Astrocyte (in vitro differentiated cells and primary cell): ENCODE data around the gene OCIAD1. TPM values are rescaled to one million over a fixed set of nuclear protein-coding genes. Genes with fewer than 3 reads are reported as not detected.
"Not testable (repeated sequence)": the region's sequence is repeated elsewhere in the genome, so short reads cannot be mapped to it uniquely, and the experiment has no call there.

Source experiments
- DNase-seq: peaks from one replicate; pipeline ENCODE4 v3.0.0-alpha.2; 2010; ENCODE audit warnings: low read depth
- FAIRE-seq: peaks from 2 replicates; lab custom pipeline; 2011; peaks lifted over from hg19 to GRCh38; lab: Jason Lieb, UNC
- H2AFZ ChIP-seq: 2 replicates; pipeline ENCODE4 v1.6.0; 2012; ENCODE audit warnings: low read depth, low read length, inconsistent platforms
- H3K27ac ChIP-seq: 2 replicates; pipeline ENCODE4 v1.5.1; 2011; ENCODE audit warnings: low read depth, low read length, inconsistent platforms
- H3K27me3 ChIP-seq: 2 replicates; pipeline ENCODE4 v1.6.0; 2011; ENCODE audit warnings: low read length, inconsistent platforms; ENCODE audit not compliant: insufficient read depth
- H3K36me3 ChIP-seq: 2 replicates; pipeline ENCODE4 v1.5.1; 2011; ENCODE audit warnings: low read length, inconsistent platforms; ENCODE audit not compliant: insufficient read depth
- H3K4me1 ChIP-seq: 2 replicates; pipeline ENCODE4 v1.5.1; 2011; ENCODE audit warnings: low read length, inconsistent platforms; ENCODE audit not compliant: insufficient read depth
- H3K4me2 ChIP-seq: 2 replicates; pipeline ENCODE4 v1.6.0; 2012; ENCODE audit warnings: low read length, inconsistent platforms
- H3K4me3 ChIP-seq: 2 replicates; pipeline ENCODE4 v1.5.1; 2011; ENCODE audit warnings: low read depth, mild to moderate bottlenecking, low read length, inconsistent platforms; ENCODE audit not compliant: insufficient read depth
- H3K79me2 ChIP-seq: 2 replicates; pipeline ENCODE4 v1.6.0; 2012; ENCODE audit warnings: mild to moderate bottlenecking, low read length, inconsistent platforms; ENCODE audit not compliant: insufficient read depth
- H3K9ac ChIP-seq: 2 replicates; pipeline ENCODE4 v1.6.0; 2012; ENCODE audit warnings: mild to moderate bottlenecking, low read length, inconsistent platforms
- H3K9me3 ChIP-seq: 2 replicates; pipeline ENCODE4 v1.5.1; 2012; ENCODE audit warnings: low read depth, mild to moderate bottlenecking, low read length, inconsistent platforms; ENCODE audit not compliant: insufficient read depth
- H4K20me1 ChIP-seq: 2 replicates; pipeline ENCODE4 v1.6.0; 2012; ENCODE audit warnings: low read length, inconsistent platforms; ENCODE audit not compliant: insufficient read depth
- H3K27ac Mint-ChIP-seq: one replicate; pipeline ENCODE4 v1.8.0; 2021; ENCODE audit warnings: mild to moderate bottlenecking, mixed read lengths; ENCODE audit not compliant: unreplicated experiment
- H3K27me3 Mint-ChIP-seq: one replicate; pipeline ENCODE4 v1.8.0; 2021; ENCODE audit warnings: low read depth, mixed read lengths; ENCODE audit not compliant: unreplicated experiment
- H3K36me3 Mint-ChIP-seq: one replicate; pipeline ENCODE4 v1.8.0; 2021; ENCODE audit warnings: low read depth, mixed read lengths; ENCODE audit not compliant: unreplicated experiment
- H3K4me1 Mint-ChIP-seq: one replicate; pipeline ENCODE4 v1.8.0; 2021; ENCODE audit warnings: low read depth, mixed read lengths; ENCODE audit not compliant: unreplicated experiment
- H3K4me3 Mint-ChIP-seq: one replicate; pipeline ENCODE4 v1.8.0; 2021; ENCODE audit warnings: mild to moderate bottlenecking, moderate library complexity, mixed read lengths; ENCODE audit not compliant: unreplicated experiment
- H3K9me3 Mint-ChIP-seq: one replicate; pipeline ENCODE4 v1.8.0; 2021; ENCODE audit warnings: mild to moderate bottlenecking, mixed read lengths; ENCODE audit not compliant: unreplicated experiment
- CTCF ChIP-seq: IDR thresholded peaks from 2 replicates; pipeline ENCODE4 v1.5.1; 2011; ENCODE audit warnings: low read depth, mild to moderate bottlenecking, inconsistent platforms, low read length, moderate library complexity; ENCODE audit not compliant: insufficient read depth
- EZH2 ChIP-seq: IDR thresholded peaks from 2 replicates; pipeline ENCODE4 v1.6.1; 2012; ENCODE audit warnings: mild to moderate bottlenecking, low read length, inconsistent platforms; ENCODE audit not compliant: insufficient read depth
- total RNA-seq: library from RNA; stranded (reverse); gene quantifications from 2 replicates; pipeline ENCODE4 v1.2.1, GENCODE V29; 2021

Gene OCIAD1
- total RNA-seq, 1 donor from 2014 or later: 144 TPM

GRCh38 chr4:48862661-48863060 is 31.8 kb downstream of the OCIAD1 start:
- H3K36me3 Mint-ChIP-seq: peaks cover 4% of the 10 kb centered on the region
- no peak overlapping the region for H3K9ac ChIP-seq
- H3K36me3 ChIP-seq: peaks cover 6% of the 10 kb centered on the region
- H3K9me3 ChIP-seq: no peaks in the 10 kb centered on the region
- TF ChIP-seq CTCF (no peak), EZH2 (no peak)
- no peak overlapping the region for H3K27ac Mint-ChIP-seq
- H2AFZ ChIP-seq: no peak overlapping the region
- DNase-seq (no peak), FAIRE-seq (no peak)
- no peaks in the 10 kb centered on the region for H3K4me1 Mint-ChIP-seq
- no peaks in the 10 kb centered on the region for H3K27me3 ChIP-seq
- peaks cover 6% of the 10 kb centered on the region for H3K9me3 Mint-ChIP-seq
- no peak overlapping the region for H3K4me3 Mint-ChIP-seq
- H3K4me2 ChIP-seq: no peak overlapping the region
- H3K27me3 Mint-ChIP-seq: no peaks in the 10 kb centered on the region
- H3K27ac ChIP-seq: no peak overlapping the region
- H4K20me1 ChIP-seq: peaks cover 6% of the 10 kb centered on the region
- H3K4me3 ChIP-seq: no peak overlapping the region
- no peaks in the 10 kb centered on the region for H3K4me1 ChIP-seq
- peaks cover 3% of the 10 kb centered on the region for H3K79me2 ChIP-seq

DNA sequence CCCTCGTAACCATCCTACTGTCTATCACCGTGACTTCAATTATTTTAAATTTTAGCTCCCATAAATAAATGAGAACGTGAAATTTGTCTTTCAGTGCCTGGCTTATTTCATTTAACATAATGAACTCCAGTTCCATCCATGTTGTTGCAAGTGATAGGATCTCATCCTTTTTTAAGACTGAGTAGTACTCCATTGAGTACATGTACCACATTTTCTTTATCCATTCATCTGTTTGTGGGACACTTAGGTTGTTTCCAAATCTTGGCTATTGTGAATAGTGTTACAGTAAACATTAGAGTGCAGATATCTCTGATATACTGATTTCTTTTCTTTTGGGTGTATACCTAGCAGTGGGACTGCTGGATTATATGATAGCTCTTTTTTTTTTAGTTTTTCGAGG is 32.8 kb downstream of the OCIAD1 start:
- no peak overlapping the region for H3K4me2 ChIP-seq
- FAIRE-seq (no peak), DNase-seq (no peak)
- Mint-ChIP-seq H3K9me3 (peaks cover 12% of the 10 kb centered on the region), H3K27ac (no peak overlapping the region), H3K36me3 (peaks cover 7% of the 10 kb centered on the region), H3K27me3 (no peaks in the 10 kb centered on the region), H3K4me3 (no peak overlapping the region), H3K4me1 (no peaks in the 10 kb centered on the region)
- H3K9ac ChIP-seq: no peak overlapping the region
- no peaks in the 10 kb centered on the region for H3K79me2 ChIP-seq
- no peaks in the 10 kb centered on the region for H3K9me3 ChIP-seq
- H3K4me1 ChIP-seq: no peaks in the 10 kb centered on the region
- H3K27me3 ChIP-seq: no peaks in the 10 kb centered on the region
- TF ChIP-seq CTCF: no peak
- no peak for TF ChIP-seq EZH2
- H4K20me1 ChIP-seq: peaks cover under 1% of the 10 kb centered on the region
- peaks cover 6% of the 10 kb centered on the region for H3K36me3 ChIP-seq
- no peak overlapping the region for H3K27ac ChIP-seq
- no peak overlapping the region for H2AFZ ChIP-seq
- H3K4me3 ChIP-seq: no peak overlapping the region

DNA sequence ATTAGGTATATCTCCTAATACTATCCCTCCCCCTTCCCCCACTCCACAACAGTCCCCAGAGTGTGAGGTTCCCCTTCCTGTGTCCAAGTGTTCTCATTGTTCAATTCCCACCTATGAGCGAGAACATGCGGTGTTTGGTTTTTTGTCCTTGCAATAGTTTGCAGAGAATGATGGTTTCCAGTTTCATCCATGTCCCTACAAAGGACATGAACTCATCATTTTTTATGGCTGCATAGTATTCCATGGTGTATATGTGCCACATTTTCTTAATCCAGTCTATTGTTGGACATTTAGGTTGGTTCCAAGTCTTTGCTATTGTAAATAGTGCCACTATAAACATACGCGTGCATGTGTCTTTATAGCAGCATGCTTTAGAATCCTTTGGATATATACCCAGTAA is 33.8 kb downstream of the OCIAD1 start:
- not testable (repeated sequence) for H2AFZ ChIP-seq, H3K27ac Mint-ChIP-seq, H3K4me3 ChIP-seq, H3K4me1 Mint-ChIP-seq, H3K4me1 ChIP-seq, DNase-seq, H3K36me3 Mint-ChIP-seq, H3K9ac ChIP-seq, H3K36me3 ChIP-seq, H3K79me2 ChIP-seq, H3K9me3 ChIP-seq, H3K4me3 Mint-ChIP-seq, FAIRE-seq, H3K27me3 ChIP-seq, H3K4me2 ChIP-seq, H3K27ac ChIP-seq, H3K27me3 Mint-ChIP-seq, H4K20me1 ChIP-seq
- peaks cover 17% of the 10 kb centered on the region for H3K9me3 Mint-ChIP-seq
